ENCODE data around the gene FAM98C.

GRCh38 chr19:38425810-38426466 lies 23.0 kb downstream of the FAM98C start, which contains the start of gene RASGRP4:
- no peak for TF ChIP-seq CTCF (IDR thresholded peaks at IDR 0.05; ENCODE audit: low read length)
- no peak for TF ChIP-seq EZH2 (IDR thresholded peaks at IDR 0.05; ENCODE audit: borderline replicate concordance, low read length)
